ENCODE results near the gene CKAP4.

GRCh38 chr12:106229036-106229591, 18.7 kb downstream of the CKAP4 start:
- no peak for TF ChIP-seq FOXA1 (IDR thresholded peaks at IDR 0.05)
- TF ChIP-seq TARDBP (IDR thresholded peaks at IDR 0.05): no peak
- no peak for TF ChIP-seq SUZ12 (IDR thresholded peaks at IDR 0.05)
- TF ChIP-seq ARNT (IDR thresholded peaks at IDR 0.05): no peak
- TF ChIP-seq ZNF384 (IDR thresholded peaks at IDR 0.05): no peak
- no peak for TF ChIP-seq BHLHE40 (IDR thresholded peaks at IDR 0.05; ENCODE audit: borderline replicate concordance)

Data from HEK293T (cell line).